Fibroblast of skin of left biceps (primary cell): ENCODE measurements around the gene SEC31B.

Experiments
- DNase-seq, 2 experiments: peaks; one replicate each; pipeline ENCODE4 v3.0.0-alpha.2; 2013; ENCODE audit warnings: low read depth in 2 of 2

The SEC31B gene

DNA sequence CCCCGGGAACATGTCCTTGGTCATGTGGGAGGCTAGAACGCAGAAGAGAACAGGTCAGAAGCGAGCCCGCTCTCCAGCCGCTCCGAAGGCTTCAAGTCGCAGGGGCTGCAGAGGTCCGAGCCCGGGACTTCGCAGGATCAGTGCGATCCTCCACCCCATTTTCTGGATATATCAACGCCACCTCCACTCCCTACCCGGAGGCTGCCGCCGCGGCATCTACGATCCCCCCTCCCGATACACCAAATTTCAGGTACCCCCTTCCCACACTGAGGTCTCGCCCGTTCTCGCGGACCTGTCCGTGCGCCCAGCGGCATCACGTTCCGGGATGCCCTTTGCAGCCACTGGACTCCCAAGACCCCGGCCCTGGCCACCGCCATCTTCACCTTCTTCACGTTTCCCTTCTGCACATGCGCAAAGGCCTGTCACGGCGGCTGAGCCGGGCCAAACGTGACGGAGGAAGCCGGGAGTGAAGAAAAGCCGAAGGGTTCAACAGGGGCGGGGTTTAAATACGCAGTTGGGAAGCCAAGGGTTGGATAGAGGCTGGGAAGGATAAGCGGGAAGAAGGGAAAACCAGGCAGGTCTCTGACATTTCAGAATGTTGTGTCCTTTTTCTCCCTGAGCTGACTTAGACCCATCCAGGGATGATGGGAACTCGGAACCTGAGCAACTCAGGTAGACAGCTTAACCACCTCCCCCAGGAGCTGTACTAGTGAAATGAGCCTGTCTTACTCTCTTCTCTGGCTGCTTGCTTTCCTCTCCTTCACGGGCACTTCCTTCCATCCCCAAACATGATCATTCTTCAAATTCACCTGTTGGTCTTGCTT, 10.0 kb upstream of the SEC31B start, which contains the start of gene NDUFB8:
NDUFB8 (minus strand) TSS at position 397 of the 824 bp plus-strand sequence; CDS start at position 377, 20 bp downstream.
- DNase-seq, result peak; percentile 54 to 57

DNA sequence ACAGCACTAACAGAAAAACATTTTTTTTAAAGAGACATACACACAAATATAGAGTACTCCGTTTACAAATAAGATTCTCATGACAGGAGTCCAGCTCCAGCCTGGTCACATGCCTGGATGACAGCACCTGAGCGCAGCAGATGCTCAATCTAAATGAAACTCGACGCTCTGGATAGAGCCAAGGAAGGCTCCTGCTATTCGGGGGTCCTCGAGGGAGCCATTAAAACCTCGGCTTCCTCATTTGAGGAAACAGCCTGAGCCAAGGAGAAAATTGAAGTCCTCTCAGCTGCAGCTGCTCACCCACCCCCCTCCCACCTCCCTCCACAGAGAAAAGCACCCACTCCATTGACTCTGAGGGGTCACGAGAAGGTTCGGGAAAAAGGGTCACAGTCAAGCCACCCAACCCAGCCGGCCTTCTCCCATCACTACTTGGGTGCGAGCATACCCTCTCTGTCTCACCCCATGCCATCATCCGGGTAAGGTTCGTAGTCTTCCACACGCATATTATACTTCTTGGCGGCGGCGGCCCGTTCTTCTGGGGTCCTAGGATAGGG, 9.3 kb upstream of the SEC31B start:
- no peak for DNase-seq

DNA sequence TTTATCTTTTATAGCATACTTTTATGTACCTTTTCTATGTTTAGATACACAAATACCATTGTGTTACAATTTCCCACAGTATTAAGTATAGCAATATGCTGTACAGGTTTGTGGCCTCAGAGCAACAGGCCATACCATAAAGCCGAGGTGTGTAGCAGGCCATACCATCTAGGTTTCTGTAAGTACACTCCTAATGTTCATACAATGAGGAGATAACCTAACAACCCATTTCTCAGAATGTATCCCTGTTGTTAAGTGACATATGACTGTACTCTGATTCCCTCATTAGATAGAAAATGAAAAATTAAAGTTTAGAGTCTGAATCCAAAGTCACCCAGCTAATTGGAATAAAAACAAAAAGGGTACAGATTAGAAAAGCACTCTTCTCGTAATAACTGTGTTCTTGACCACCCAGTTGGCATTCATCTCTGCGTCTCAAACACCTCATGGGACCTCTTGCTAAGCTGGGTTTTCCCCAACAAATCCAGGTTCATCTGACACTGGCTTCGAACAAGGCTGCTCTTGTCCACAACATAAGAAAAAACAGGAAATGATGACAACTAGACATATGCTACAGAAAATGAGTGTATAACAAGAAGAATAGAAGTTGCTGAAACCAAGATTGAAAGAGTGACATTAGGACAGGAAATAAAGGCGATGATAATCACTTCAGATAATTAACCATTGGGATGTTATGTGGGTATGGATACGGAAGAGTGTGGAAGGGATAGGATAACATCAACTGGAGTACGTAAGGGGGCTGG, 8.6 kb upstream of the SEC31B start:
- no peak for DNase-seq

- DNase-seq, result no peak
Measured at GRCh38 chr10:100524638-100525037, 5.0 kb upstream of the SEC31B start.

- no peak for DNase-seq
Measured at GRCh38 chr10:100524206-100524605, 4.5 kb upstream of the SEC31B start.

GRCh38 chr10:100522945-100523344, 3.3 kb upstream of the SEC31B start:
- no peak for DNase-seq

DNA sequence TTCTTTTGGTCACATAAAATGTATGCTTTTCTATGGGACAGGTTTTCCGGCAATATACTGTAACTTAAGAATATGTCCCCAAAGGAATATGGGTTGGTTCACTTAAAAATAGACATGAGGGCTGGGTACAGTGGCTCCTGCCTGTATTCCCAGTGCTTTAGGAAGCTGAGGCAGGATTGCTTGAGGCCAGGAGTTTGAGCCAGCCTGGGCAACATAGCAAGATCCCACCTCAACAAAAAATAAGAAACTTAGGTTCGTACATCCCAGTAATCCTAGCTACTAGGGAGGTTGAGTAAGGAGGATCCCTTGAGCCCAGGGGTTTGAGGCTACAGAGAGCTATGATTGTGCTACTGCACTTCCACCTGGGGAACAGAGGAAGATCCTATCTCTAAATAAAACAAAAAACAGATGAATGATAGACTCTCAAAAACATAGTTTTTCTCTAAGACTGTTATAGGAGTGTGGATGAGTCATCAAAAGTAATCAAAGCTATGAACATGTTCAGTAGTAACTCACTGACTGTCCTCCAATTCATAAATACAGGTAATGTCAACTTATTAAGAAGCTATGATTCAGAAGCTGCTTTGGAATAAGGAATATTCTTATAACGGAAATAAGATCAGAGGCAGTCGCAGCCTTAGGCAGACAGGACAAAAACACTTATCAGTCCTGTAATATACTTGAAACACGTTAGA, 2.6 kb upstream of the SEC31B start:
- no peak for DNase-seq

GRCh38 chr10:100520811-100521210, 1.1 kb upstream of the SEC31B start:
- DNase-seq, result no peak

- DNase-seq, result no peak
Measured at GRCh38 chr10:100518761-100519241, 860 bp downstream of the SEC31B start.

GRCh38 chr10:100516847-100517246, 2.8 kb downstream of the SEC31B start:
- no peak for DNase-seq

GRCh38 chr10:100515612-100516011, 4.0 kb downstream of the SEC31B start:
- DNase-seq, result no peak

GRCh38 chr10:100510533-100511308, 8.9 kb downstream of the SEC31B start:
- DNase-seq, result no peak

GRCh38 chr10:100509241-100509840, 10.3 kb downstream of the SEC31B start:
- no peak for DNase-seq

DNA sequence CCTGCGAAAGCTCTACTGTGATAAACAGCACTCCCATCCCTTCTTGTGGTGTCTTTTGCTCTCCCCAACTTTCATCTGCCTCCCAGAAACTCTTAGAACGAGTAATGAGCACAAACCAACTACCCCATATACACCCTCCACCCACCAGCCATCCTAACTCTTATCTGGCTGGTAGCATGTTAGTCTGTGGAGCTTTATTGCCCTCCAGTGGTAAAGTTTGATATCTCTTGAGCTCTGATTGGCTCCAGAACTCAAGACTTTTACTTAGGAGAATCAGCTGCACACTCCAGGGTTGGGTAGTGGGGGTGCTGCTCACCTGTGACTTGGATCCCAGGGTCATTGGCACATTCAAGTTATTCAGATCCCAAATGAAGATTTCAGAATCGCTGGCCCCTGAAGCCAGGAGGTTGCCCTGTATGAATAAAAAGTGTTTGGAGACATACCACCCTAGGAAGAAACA, 10.9 kb downstream of the SEC31B start:
- no peak for DNase-seq

GRCh38 chr10:100508266-100508665, 11.4 kb downstream of the SEC31B start:
- DNase-seq, result no peak

DNA sequence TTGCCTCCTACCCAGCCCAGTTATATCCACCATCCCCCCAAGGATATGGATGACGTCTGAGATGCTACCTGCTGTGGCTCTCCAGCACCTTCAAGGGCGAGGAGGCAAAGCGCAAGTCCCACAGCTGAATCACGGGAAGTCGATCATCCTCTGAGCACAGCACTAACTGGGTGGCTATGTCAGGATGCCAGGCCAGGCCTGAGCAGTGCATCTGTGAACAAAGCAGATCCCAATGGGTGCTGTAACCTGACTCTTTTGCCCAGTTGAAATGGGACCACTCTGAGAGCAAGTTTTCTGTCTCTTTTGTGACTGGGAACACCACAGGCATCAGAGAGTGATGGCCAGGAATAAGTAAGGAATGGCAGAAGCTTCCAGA, 12.3 kb downstream of the SEC31B start:
- DNase-seq, result no peak

GRCh38 chr10:100506596-100507356, 12.9 kb downstream of the SEC31B start:
- DNase-seq, result no peak

DNA sequence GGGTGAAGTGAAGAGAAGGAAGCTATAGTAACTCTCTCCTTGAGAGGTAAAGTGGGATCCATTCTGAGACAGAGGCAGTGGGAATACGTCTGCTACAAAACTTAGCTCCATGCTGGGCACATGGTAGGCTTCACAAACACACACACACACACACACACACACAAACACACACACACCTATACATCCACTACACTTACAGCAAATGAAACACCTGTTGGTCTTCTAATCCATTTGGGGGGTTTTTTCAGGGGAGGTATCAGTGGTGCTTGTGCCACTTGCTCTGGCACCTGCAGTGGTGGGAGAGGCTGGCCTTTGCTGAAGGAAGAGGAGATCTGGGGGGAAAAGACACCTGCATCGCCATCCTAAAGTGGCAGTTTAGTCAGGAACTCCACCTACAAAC, 14.5 kb downstream of the SEC31B start:
- no peak for DNase-seq

GRCh38 chr10:100504096-100504495, 15.6 kb downstream of the SEC31B start:
- DNase-seq, result peak; percentile 35 to 42
